ENCODE measurements around the gene ZSCAN5A. TPM values are rescaled to one million over a fixed set of nuclear protein-coding genes. Genes with fewer than 3 reads are reported as not detected.
"Not testable (repeated sequence)": the region's sequence is repeated elsewhere in the genome, so short reads cannot be mapped to it uniquely, and the experiment has no call there.

ZSCAN5A gene
- total and polyA plus RNA-seq, 7 donors: 4.3 to 7.2 (median 5.4) TPM

- intact Hi-C loops (cut with DNase I): no loop called here
- no peaks in the 10 kb centered on the region for H3K36me3 ChIP-seq
- no peak overlapping the region for H3K4me3 ChIP-seq
- H3K9me3 ChIP-seq: no peaks in the 10 kb centered on the region
- H3K27ac ChIP-seq: no peak overlapping the region
- H3K27me3 ChIP-seq: no peaks in the 10 kb centered on the region
- no peak for DNase-seq
- 94 to 96% methylated on average over 5 of the region's 5 CpGs for WGBS, 2 donors
- TF ChIP-seq EP300 (IDR thresholded peaks at IDR 0.05) (no peak), POLR2A (IDR thresholded peaks at IDR 0.05) (no peak), POLR2AphosphoS5 (IDR thresholded peaks at IDR 0.05) (no peak)
- TF ChIP-seq, protein P1, sequence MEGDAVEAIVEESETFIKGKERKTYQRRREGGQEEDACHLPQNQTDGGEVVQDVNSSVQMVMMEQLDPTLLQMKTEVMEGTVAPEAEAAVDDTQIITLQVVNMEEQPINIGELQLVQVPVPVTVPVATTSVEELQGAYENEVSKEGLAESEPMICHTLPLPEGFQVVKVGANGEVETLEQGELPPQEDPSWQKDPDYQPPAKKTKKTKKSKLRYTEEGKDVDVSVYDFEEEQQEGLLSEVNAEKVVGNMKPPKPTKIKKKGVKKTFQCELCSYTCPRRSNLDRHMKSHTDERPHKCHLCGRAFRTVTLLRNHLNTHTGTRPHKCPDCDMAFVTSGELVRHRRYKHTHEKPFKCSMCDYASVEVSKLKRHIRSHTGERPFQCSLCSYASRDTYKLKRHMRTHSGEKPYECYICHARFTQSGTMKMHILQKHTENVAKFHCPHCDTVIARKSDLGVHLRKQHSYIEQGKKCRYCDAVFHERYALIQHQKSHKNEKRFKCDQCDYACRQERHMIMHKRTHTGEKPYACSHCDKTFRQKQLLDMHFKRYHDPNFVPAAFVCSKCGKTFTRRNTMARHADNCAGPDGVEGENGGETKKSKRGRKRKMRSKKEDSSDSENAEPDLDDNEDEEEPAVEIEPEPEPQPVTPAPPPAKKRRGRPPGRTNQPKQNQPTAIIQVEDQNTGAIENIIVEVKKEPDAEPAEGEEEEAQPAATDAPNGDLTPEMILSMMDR (IDR thresholded peaks at IDR 0.05): no peak
- no peaks in the 10 kb centered on the region for H3K4me1 ChIP-seq
Measured at GRCh38 chr19:56263319-56263718, 51.3 kb downstream of the ZSCAN5A start.

- H3K4me3 ChIP-seq; H3K9me3 ChIP-seq; intact Hi-C loops (cut with DNase I); H3K27me3 ChIP-seq; DNase-seq; H3K27ac ChIP-seq; H3K4me1 ChIP-seq; H3K36me3 ChIP-seq: not testable (repeated sequence)
- 96 to 98% methylated on average over 6 of the region's 6 CpGs for WGBS, 2 donors
Measured at GRCh38 chr19:56261932-56262331, 52.7 kb downstream of the ZSCAN5A start.

- peaks cover 0 to 6% (median 0%) of the 10 kb centered on the region in 3 donors for H3K27me3 ChIP-seq
- no peak overlapping the region for H3K27ac ChIP-seq
- intact Hi-C loops (cut with DNase I): no loop called here
- no peaks in the 10 kb centered on the region for H3K9me3 ChIP-seq
- TF ChIP-seq, protein P1 (IDR thresholded peaks at IDR 0.05): no peak
- no peak for TF ChIP-seq POLR2A (IDR thresholded peaks at IDR 0.05)
- no peak for TF ChIP-seq EP300 (IDR thresholded peaks at IDR 0.05)
- no peak for TF ChIP-seq POLR2AphosphoS5 (IDR thresholded peaks at IDR 0.05)
- H3K4me3 ChIP-seq: no peak overlapping the region
- no peaks in the 10 kb centered on the region for H3K36me3 ChIP-seq
- H3K4me1 ChIP-seq: no peaks in the 10 kb centered on the region
- no peak for DNase-seq
Measured at GRCh38 chr19:56261145-56261544, 53.5 kb downstream of the ZSCAN5A start.

DNA sequence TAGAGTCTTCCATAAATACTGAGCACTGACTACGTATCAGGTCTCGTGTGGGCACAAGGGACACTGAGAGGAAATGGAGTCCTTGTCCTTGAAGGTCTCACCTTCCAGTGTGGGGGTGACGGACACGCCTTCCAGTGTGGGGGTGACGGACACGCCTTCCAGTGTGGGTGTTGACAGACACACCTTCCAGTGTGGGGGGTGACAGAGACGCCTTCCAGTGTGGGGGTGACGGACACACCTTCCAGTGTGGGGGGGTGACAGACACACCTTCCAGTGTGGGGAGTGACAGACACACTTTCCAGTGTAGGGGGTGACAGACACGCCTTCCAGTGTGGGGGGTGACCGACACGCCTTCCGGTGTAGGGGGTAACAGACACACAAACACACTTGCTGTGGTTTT is 56.4 kb downstream of the ZSCAN5A start:
- H3K27ac ChIP-seq: no peak overlapping the region
- intact Hi-C loops (cut with DNase I): loop anchor here (2.0 kb wide), 1 partner anchor 87 kb away; no protein-coding TSS in a partner anchor
- WGBS, 2 donors: 87 to 92% methylated on average over 12 of the region's 12 CpGs
- no peak for TF ChIP-seq EP300 (IDR thresholded peaks at IDR 0.05)
- TF ChIP-seq POLR2A (IDR thresholded peaks at IDR 0.05): no peak
- TF ChIP-seq, protein P1 (IDR thresholded peaks at IDR 0.05): no peak
- TF ChIP-seq POLR2AphosphoS5 (IDR thresholded peaks at IDR 0.05): no peak
- no peak overlapping the region for H3K4me3 ChIP-seq
- H3K4me1 ChIP-seq: no peaks in the 10 kb centered on the region
- H3K9me3 ChIP-seq: no peaks in the 10 kb centered on the region
- no peaks in the 10 kb centered on the region for H3K36me3 ChIP-seq
- no peak for DNase-seq
- H3K27me3 ChIP-seq: peaks cover 0 to 6% (median 0%) of the 10 kb centered on the region in 3 donors

DNA sequence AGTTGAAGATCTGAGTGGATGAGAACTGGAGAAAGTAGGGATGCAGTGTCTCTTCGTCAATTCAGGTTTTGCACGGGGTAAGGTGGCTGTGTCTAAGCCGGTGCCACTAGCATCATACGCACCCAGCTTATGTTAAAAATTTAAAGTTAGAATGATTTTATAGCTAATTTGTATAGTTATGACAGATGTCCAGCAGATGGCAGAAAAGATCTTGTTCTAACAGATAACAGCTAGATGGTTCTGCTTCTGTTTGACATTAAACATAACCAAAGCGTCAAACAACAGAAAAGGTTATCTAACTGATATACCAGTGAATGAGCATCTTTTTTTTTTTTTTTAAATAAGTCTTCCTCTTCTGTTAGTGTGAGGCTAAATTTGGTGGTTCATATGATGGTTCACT is 60.9 kb downstream of the ZSCAN5A start:
- WGBS, 2 donors: 49 to 68% methylated on average over 5 of the region's 5 CpGs
- intact Hi-C loops (cut with DNase I): loop anchor here (2.0 to 5.0 kb wide), 2 partner anchors 97 to 176 kb away; no protein-coding TSS in a partner anchor
- H3K4me3 ChIP-seq: no peak overlapping the region
- no peaks in the 10 kb centered on the region for H3K9me3 ChIP-seq
- H3K27me3 ChIP-seq: peaks cover 0 to 6% (median 0%) of the 10 kb centered on the region in 3 donors
- H3K27ac ChIP-seq: no peak overlapping the region
- TF ChIP-seq, protein P1 (IDR thresholded peaks at IDR 0.05): peak in 1 of 4 experiments; percentile 13
- no peak for TF ChIP-seq POLR2AphosphoS5 (IDR thresholded peaks at IDR 0.05)
- no peak for DNase-seq
- H3K4me1 ChIP-seq: peaks cover 0 to 3% (median 0%) of the 10 kb centered on the region in 4 donors
- no peaks in the 10 kb centered on the region for H3K36me3 ChIP-seq
